DOHH2 (cell line): Measurements from ENCODE around the gene TRERF1.

ENCODE experiments used
- H3F3A ChIP-seq: fragments of 200-600 bp; sonication (generic), shearing (Covaris generic); 2 replicates; pipeline ENCODE4 v1.6.0; 2016; ENCODE audit warnings: antibody characterized with exemption, mild to moderate bottlenecking; ENCODE audit not compliant: control insufficient read depth, insufficient read depth
- H3K27ac ChIP-seq: fragments of 200-600 bp; sonication (generic); 2 replicates; pipeline ENCODE4 v1.5.1; 2014; ENCODE audit warnings: low read depth, mild to moderate bottlenecking, low read length, moderate library complexity
- H3K27me3 ChIP-seq: fragments of 200-600 bp; sonication (generic); 2 replicates; pipeline ENCODE4 v1.6.1; 2014; ENCODE audit warnings: mild to moderate bottlenecking, low read length, mixed read lengths; ENCODE audit not compliant: control insufficient read depth
- H3K36me3 ChIP-seq: fragments of 200-600 bp; sonication (generic); 2 replicates; pipeline ENCODE4 v1.6.1; 2014; ENCODE audit warnings: mild to moderate bottlenecking, low read length, moderate library complexity, mixed read lengths; ENCODE audit not compliant: control insufficient read depth
- H3K4me1 ChIP-seq: fragments of 200-600 bp; sonication (generic); 2 replicates; pipeline ENCODE4 v1.6.1; 2014; ENCODE audit warnings: mild to moderate bottlenecking, low read length, mixed read lengths; ENCODE audit not compliant: control insufficient read depth
- H3K4me2 ChIP-seq: fragments of 200-600 bp; sonication (generic); 2 replicates; pipeline ENCODE4 v1.6.0; 2014; ENCODE audit warnings: mild to moderate bottlenecking, low read length, moderate library complexity
- H3K4me3 ChIP-seq: fragments of 200-600 bp; sonication (generic); 2 replicates; pipeline ENCODE4 v1.5.1; 2014; ENCODE audit warnings: mild to moderate bottlenecking, low read length, mixed read lengths
- H3K79me2 ChIP-seq: fragments of 200-600 bp; sonication (generic); 2 replicates; pipeline ENCODE4 v1.6.1; 2014; ENCODE audit warnings: mild to moderate bottlenecking, low read length, mixed read lengths; ENCODE audit not compliant: control insufficient read depth
- H3K9me2 ChIP-seq: fragments of 200-600 bp; sonication (generic); replicated peaks from 2 replicates; pipeline ENCODE4 v1.6.1; 2014; ENCODE audit warnings: mild to moderate bottlenecking, low read length, mixed read lengths; ENCODE audit not compliant: control insufficient read depth
- H3K9me3 ChIP-seq: fragments of 200-600 bp; sonication (generic); 2 replicates; pipeline ENCODE4 v1.6.1; 2014; ENCODE audit warnings: antibody characterized with exemption, low read length, mixed read lengths; ENCODE audit not compliant: control insufficient read depth, insufficient read depth
- H4K20me1 ChIP-seq: fragments of 200-600 bp; sonication (generic); 2 replicates; pipeline ENCODE4 v1.6.0; 2014; ENCODE audit warnings: low read depth, mild to moderate bottlenecking, antibody characterized with exemption, low read length, moderate library complexity; ENCODE audit not compliant: control insufficient read depth, insufficient read depth
- CTCF ChIP-seq: fragments of 200-600 bp; sonication (generic); IDR thresholded peaks from one replicate; pipeline ENCODE4 v1.5.1; 2014; ENCODE audit warnings: antibody characterized with exemption, mild to moderate bottlenecking, low read depth, low read length; ENCODE audit not compliant: poor library complexity, severe bottlenecking
- EZH2phosphoT487 ChIP-seq: fragments of 200-600 bp; sonication (generic); IDR thresholded peaks from 2 replicates; pipeline ENCODE4 v1.6.1; 2017; ENCODE audit warnings: borderline replicate concordance, mild to moderate bottlenecking, antibody characterized with exemption, low read length, moderate library complexity, mixed read lengths

The TRERF1 gene

GRCh38 chr6:42229506-42230119, 222.1 kb downstream of the TRERF1 start:
- no peaks in the 10 kb centered on the region for H3K27me3 ChIP-seq
- no peak overlapping the region for H3K4me2 ChIP-seq
- no peaks in the 10 kb centered on the region for H3K9me3 ChIP-seq
- peaks cover 3% of the 10 kb centered on the region; the same call in 1 of the 2 replicates for H3F3A ChIP-seq
- no peak for TF ChIP-seq CTCF
- TF ChIP-seq EZH2phosphoT487: no peak
- H4K20me1 ChIP-seq: no peaks in the 10 kb centered on the region
- no peaks in the 10 kb centered on the region for H3K9me2 ChIP-seq
- H3K4me1 ChIP-seq: peaks cover 17% of the 10 kb centered on the region
- no peaks in the 10 kb centered on the region for H3K79me2 ChIP-seq
- no peak overlapping the region for H3K4me3 ChIP-seq
- H3K36me3 ChIP-seq: peaks cover 15% of the 10 kb centered on the region; the same call in 1 of the 2 replicates
- no peak overlapping the region for H3K27ac ChIP-seq

GRCh38 chr6:42228305-42228704, 223.4 kb downstream of the TRERF1 start:
- Histone ChIP-seq H3K4me2 (no peak overlapping the region), H4K20me1 (no peaks in the 10 kb centered on the region), H3K4me3 (no peak overlapping the region), H3K27ac (no peak overlapping the region), H3K36me3 (peaks cover 15% of the 10 kb centered on the region; the same call in 1 of the 2 replicates), H3F3A (peaks cover 3% of the 10 kb centered on the region; the same call in 1 of the 2 replicates), H3K4me1 (peaks cover 24% of the 10 kb centered on the region), H3K9me2 (no peaks in the 10 kb centered on the region), H3K9me3 (no peaks in the 10 kb centered on the region), H3K79me2 (no peaks in the 10 kb centered on the region), H3K27me3 (no peaks in the 10 kb centered on the region)
- TF ChIP-seq CTCF (no peak), EZH2phosphoT487 (no peak)

GRCh38 chr6:42227173-42227850, 224.4 kb downstream of the TRERF1 start:
- no peaks in the 10 kb centered on the region for H3K79me2 ChIP-seq
- H3K4me3 ChIP-seq: no peak overlapping the region
- peaks cover 3% of the 10 kb centered on the region; the same call in 1 of the 2 replicates for H3F3A ChIP-seq
- peaks cover 24% of the 10 kb centered on the region for H3K4me1 ChIP-seq
- no peaks in the 10 kb centered on the region for H3K9me2 ChIP-seq
- no peaks in the 10 kb centered on the region for H4K20me1 ChIP-seq
- no peak for TF ChIP-seq EZH2phosphoT487
- TF ChIP-seq CTCF: no peak
- no peaks in the 10 kb centered on the region for H3K27me3 ChIP-seq
- H3K27ac ChIP-seq: no peak overlapping the region
- peaks cover 12% of the 10 kb centered on the region; the same call in 1 of the 2 replicates for H3K36me3 ChIP-seq
- H3K9me3 ChIP-seq: no peaks in the 10 kb centered on the region
- no peak overlapping the region for H3K4me2 ChIP-seq
